Psoas muscle (tissue), 8 donors: ENCODE results near the gene ACAA2. TPM values are rescaled to one million over a fixed set of nuclear protein-coding genes. Genes with fewer than 3 reads are reported as not detected.

Source experiments
- ATAC-seq, 4 donors: fragments of 200-7000 bp; cut with Tn5 transposase; one replicate each; pipeline ENCODE4 v1.9.1; 2020; ENCODE audit warnings: moderate library complexity in 3 of 4, mild to moderate bottlenecking in 2 of 4
- DNase-seq, 2 donors: peaks; one replicate each; pipeline ENCODE4 v3.0.0-alpha.2; 2020
- H3K27ac ChIP-seq: fragments of 200-600 bp; one replicate; pipeline ENCODE4 v1.8.0; 2022
- H3K27me3 ChIP-seq, 3 donors: fragments of 200-600 bp in 1 of 3; one replicate each; pipeline versions ENCODE4 v1.6.1 to v1.8.0; 2013 to 2022; ENCODE audit warnings: low read length in 2 of 3, mild to moderate bottlenecking in 2 of 3, moderate library complexity in 1 of 3; ENCODE audit not compliant: insufficient read depth in 3 of 3
- H3K36me3 ChIP-seq, 2 donors: fragments of 200-600 bp in 1 of 2; one replicate each; pipeline versions ENCODE4 v1.6.1 to v1.8.0; 2013 to 2022; ENCODE audit warnings: low read depth in 1 of 2, mild to moderate bottlenecking in 1 of 2, moderate library complexity in 1 of 2; ENCODE audit not compliant: insufficient read depth in 1 of 2
- H3K4me1 ChIP-seq: fragments of 200-600 bp; one replicate; pipeline ENCODE4 v1.8.0; 2022
- H3K4me3 ChIP-seq: fragments of 200-600 bp; one replicate; pipeline ENCODE4 v1.8.0; 2022; ENCODE audit warnings: mild to moderate bottlenecking
- H3K9me3 ChIP-seq: fragments of 200-600 bp; one replicate; pipeline ENCODE4 v1.8.0; 2022
- CTCF ChIP-seq: fragments of 200-600 bp; IDR thresholded peaks from one replicate; pipeline ENCODE4 v1.8.0; 2022; ENCODE audit warnings: antibody characterized with exemption
- WGBS, 3 donors: extraction: QIAGEN DNeasy Blood & Tissue Kit; methylation state at CpG; one replicate each; pipeline versions ENCODE4 v1.1.6 to v1.1.7; 2013; 5-methylcytosine and 5-hydroxymethylcytosine counted together
- intact Hi-C, 2 donors: fragments of 100-400 bp; cut with DNase I; formaldehyde crosslinking; loops; one replicate each; pipeline versions ENCODE4 v1.11.0 to v1.14.2; 2022
- polyA plus RNA-seq, 3 donors: library from polyadenylated mRNA; stranded (reverse); fragments of 200-250 nt; gene quantifications; one replicate each; pipeline ENCODE4 v1.2.3, GENCODE V29; 2013
- total RNA-seq, 4 donors: library from RNA; stranded (reverse); fragmentation: NEBNext Ultra II Directional in 2 of 4; extraction: Animal tissue kit (Norgen Biotek cat#: 25700) in 2 of 4; gene quantifications; one replicate each; pipeline versions ENCODE4 v1.2.1 to v1.2.4, GENCODE V29; 2021 to 2023
- donor health status: healthy with polysubstance abuse.
- donor health status: DM: no; HTN: no; CAD: no; lungs with moderate emphysema.
- donor health status: Bipolar disorder and iron deficiency.
- donor health status: healthy.
- donor health status: DM: yes; HTN: yes; CAD: no.
- donor health status: DM: no; HTN: no; CAD: no.
- donor health status: DM: no; HTN: no; CAD: no.
- donor health status: DM: yes; HTN: yes; CAD: no.

Gene ACAA2
- total and polyA plus RNA-seq, 7 donors, result 75.5 to 158 (median 95.4) TPM

GRCh38 chr18:49743117-49743567 lies 70.2 kb downstream of the ACAA2 start:
- Histone ChIP-seq H3K9me3 (no peaks in the 10 kb centered on the region), H3K36me3 (no peaks in the 10 kb centered on the region), H3K27ac (no peak overlapping the region), H3K4me3 (no peak overlapping the region), H3K27me3 (peaks cover 0 to 3% (median 0%) of the 10 kb centered on the region in 3 donors), H3K4me1 (no peaks in the 10 kb centered on the region)
- DNase-seq (no peak), ATAC-seq (no peak)
- intact Hi-C loops, result no loop called here
- WGBS, 3 donors, result 79 to 93% (median 80%) methylated on average over 5 of the region's 5 CpGs
- TF ChIP-seq CTCF, result no peak

- Histone ChIP-seq H3K36me3 (no peaks in the 10 kb centered on the region), H3K4me1 (no peaks in the 10 kb centered on the region), H3K9me3 (no peaks in the 10 kb centered on the region), H3K27me3 (peaks cover 0 to 3% (median 0%) of the 10 kb centered on the region in 3 donors), H3K4me3 (no peak overlapping the region), H3K27ac (no peak overlapping the region)
- DNase-seq, result no peak
- no peak for ATAC-seq
- intact Hi-C loops, result no loop called here
- 74 to 76% (median 75%) methylated on average over 4 of the region's 4 CpGs for WGBS, 3 donors
- no peak for TF ChIP-seq CTCF
Observed at GRCh38 chr18:49742316-49743116, 70.8 kb downstream of the ACAA2 start.

- Histone ChIP-seq H3K27ac (no peak overlapping the region), H3K9me3 (no peaks in the 10 kb centered on the region), H3K4me3 (no peak overlapping the region), H3K27me3 (no peaks in the 10 kb centered on the region), H3K36me3 (no peaks in the 10 kb centered on the region), H3K4me1 (no peaks in the 10 kb centered on the region)
- ATAC-seq, result no peak
- WGBS, 3 donors, result 62 to 68% (median 65%) methylated on average over 4 of the region's 4 CpGs
- DNase-seq, result no peak
- no peak for TF ChIP-seq CTCF
- intact Hi-C loops, result no loop called here
Observed at GRCh38 chr18:49739275-49739674, 74.1 kb downstream of the ACAA2 start.

GRCh38 chr18:49738721-49739120 lies 74.6 kb downstream of the ACAA2 start:
- Histone ChIP-seq H3K36me3 (no peaks in the 10 kb centered on the region), H3K9me3 (no peaks in the 10 kb centered on the region), H3K4me1 (no peaks in the 10 kb centered on the region), H3K4me3 (no peak overlapping the region), H3K27ac (no peak overlapping the region), H3K27me3 (peaks cover 0 to 4% (median 0%) of the 10 kb centered on the region in 3 donors)
- WGBS, 3 donors, result 84 to 87% (median 85%) methylated on average over 4 of the region's 4 CpGs
- TF ChIP-seq CTCF, result no peak
- DNase-seq (no peak), ATAC-seq (no peak)
- intact Hi-C loops, result no loop called here

GRCh38 chr18:49734836-49735235 lies 78.5 kb downstream of the ACAA2 start:
- no peak overlapping the region for H3K27ac ChIP-seq
- intact Hi-C loops, result no loop called here
- H3K27me3 ChIP-seq, result peaks cover 0 to 4% (median 0%) of the 10 kb centered on the region in 3 donors
- H3K4me1 ChIP-seq, result no peaks in the 10 kb centered on the region
- no peak for DNase-seq
- no peaks in the 10 kb centered on the region for H3K9me3 ChIP-seq
- no peak overlapping the region for H3K4me3 ChIP-seq
- TF ChIP-seq CTCF, result no peak
- H3K36me3 ChIP-seq, result no peaks in the 10 kb centered on the region
- no peak for ATAC-seq
- 27 to 35% (median 30%) methylated on average over 4 of the region's 4 CpGs for WGBS, 3 donors
